Measurements from ENCODE around the gene GSTA1.

- TF ChIP-seq CTCF (IDR thresholded peaks at IDR 0.05): no peak
- TF ChIP-seq ZFX (IDR thresholded peaks at IDR 0.05; ENCODE audit: borderline replicate concordance): no peak
Observed at GRCh38 chr6:52826513-52826912, 22.9 kb upstream of the GSTA1 start.
